H1 (cell line): ENCODE measurements around the gene ICAM3. TPM values are rescaled to one million over a fixed set of nuclear protein-coding genes. Genes with fewer than 3 reads are reported as not detected.
A peak's percentile ranks its signal among the peaks of the same experiment; 100 is the strongest.

Source experiments
- CTCF ChIA-PET: fragments of 300-600 bp; sonication (Branson Sonifier 250); formaldehyde crosslinking; loops from one replicate; lab custom pipeline; 2021; ENCODE audit not compliant: partially characterized antibody; lab: Charles Lee
- POLR2A ChIA-PET: fragments of 300-600 bp; sonication (Branson Sonifier 250); formaldehyde crosslinking; loops from one replicate; lab custom pipeline; 2021; ENCODE audit warnings: inconsistent platforms; ENCODE audit not compliant: partially characterized antibody; lab: Charles Lee
- DNase-seq, 2 experiments: peaks; one replicate each; pipeline versions ENCODE4 v3.0.0 to v3.0.0-alpha.2; 2010 to 2022; ENCODE audit warnings: low spot score in 2 of 2, low read depth in 1 of 2, mixed read lengths in 1 of 2
- FAIRE-seq: peaks from 2 replicates; lab custom pipeline; 2011; peaks lifted over from hg19 to GRCh38; lab: Jason Lieb, UNC
- H2AFZ ChIP-seq: 2 replicates; pipeline ENCODE4 v1.8.1; 2012; ENCODE audit warnings: low read length, inconsistent platforms
- H2AK5ac ChIP-seq: 2 replicates; pipeline ENCODE4 v1.6.1; 2013; ENCODE audit warnings: low read depth, low read length
- H2BK120ac ChIP-seq: replicated peaks from 2 replicates; pipeline ENCODE3; 2013; ENCODE audit warnings: low read depth, low read length, inconsistent platforms
- H2BK12ac ChIP-seq: 2 replicates; pipeline ENCODE4 v1.6.1; 2013; ENCODE audit warnings: low read depth, low read length
- H2BK15ac ChIP-seq: 2 replicates; pipeline ENCODE4 v1.6.1; 2013; ENCODE audit warnings: low read length
- H2BK20ac ChIP-seq: 2 replicates; pipeline ENCODE4 v1.6.1; 2013; ENCODE audit warnings: low read length
- H2BK5ac ChIP-seq: 2 replicates; pipeline ENCODE4 v1.6.1; 2013; ENCODE audit warnings: low read depth, low read length
- H3K14ac ChIP-seq: 2 replicates; pipeline ENCODE4 v1.6.1; 2013; ENCODE audit warnings: inconsistent platforms; ENCODE audit not compliant: insufficient read length
- H3K18ac ChIP-seq: 2 replicates; pipeline ENCODE4 v1.6.1; 2013; ENCODE audit warnings: low read length; ENCODE audit errors: extremely low read depth
- H3K23ac ChIP-seq: 2 replicates; pipeline ENCODE4 v1.6.1; 2013; ENCODE audit warnings: inconsistent platforms; ENCODE audit not compliant: insufficient read length
- H3K23me2 ChIP-seq: 2 replicates; pipeline ENCODE4 v1.6.1; 2013; ENCODE audit warnings: low read depth, low read length
- H3K27ac ChIP-seq: 2 replicates; pipeline ENCODE4 v1.6.1; 2011; ENCODE audit warnings: low read depth, low read length, inconsistent platforms
- H3K27me3 ChIP-seq, 4 experiments: replicated peaks in 1 of 4; 1 replicate in 1 of 4; 2 replicates in 3 of 4; pipeline versions ENCODE4 v1.6.1 to v1.8.1; 2011 to 2013; ENCODE audit warnings: low read length in 3 of 4, mild to moderate bottlenecking in 3 of 4, inconsistent platforms in 2 of 4, mixed read lengths in 2 of 4, moderate library complexity in 1 of 4; ENCODE audit not compliant: control insufficient read depth in 3 of 4, insufficient read depth in 3 of 4; ENCODE audit errors: extremely low read depth in 1 of 4
- H3K36me3 ChIP-seq, 4 experiments: 2 replicates each; pipeline versions ENCODE4 v1.6.1 to v1.8.1; 2011 to 2013; ENCODE audit warnings: mild to moderate bottlenecking in 4 of 4, low read length in 3 of 4, moderate library complexity in 2 of 4, control low read depth in 1 of 4, inconsistent platforms in 1 of 4; ENCODE audit not compliant: insufficient read depth in 4 of 4, control insufficient read depth in 2 of 4
- H3K4ac ChIP-seq: replicated peaks from 2 replicates; pipeline ENCODE3; 2013; ENCODE audit warnings: low read length, low read depth, mixed read lengths, inconsistent platforms; ENCODE audit not compliant: insufficient read length
- H3K4me1 ChIP-seq, 4 experiments: replicated peaks in 1 of 4; 1 replicate in 1 of 4; 2 replicates in 3 of 4; pipeline versions ENCODE4 v1.6.1 to v1.8.1; 2011 to 2013; ENCODE audit warnings: low read length in 3 of 4, inconsistent platforms in 2 of 4, mixed read lengths in 1 of 4; ENCODE audit not compliant: insufficient read depth in 4 of 4, control insufficient read depth in 3 of 4
- H3K4me2 ChIP-seq, 2 experiments: 2 replicates each; pipeline versions ENCODE4 v1.6.1 to v1.8.1; 2011 to 2013; ENCODE audit warnings: low read depth in 2 of 2, low read length in 2 of 2, control low read depth in 1 of 2, inconsistent platforms in 1 of 2, mild to moderate bottlenecking in 1 of 2; ENCODE audit not compliant: insufficient read depth in 1 of 2
- H3K4me3 ChIP-seq, 4 experiments: fragments of 200-600, 300-600 bp in 1 of 4; sonication (generic), shearing (Covaris generic), sonication (Bioruptor Twin) in 1 of 4; 2 replicates each; pipeline versions ENCODE4 v1.5.1 to v1.8.1; 2011 to 2016; ENCODE audit warnings: low read length in 4 of 4, low read depth in 3 of 4, control low read depth in 2 of 4, inconsistent platforms in 2 of 4, mild to moderate bottlenecking in 2 of 4, mixed read lengths in 1 of 4, moderate library complexity in 1 of 4; ENCODE audit not compliant: insufficient read depth in 2 of 4; ENCODE audit errors: extremely low read depth in 1 of 4
- H3K56ac ChIP-seq: replicated peaks from 2 replicates; pipeline ENCODE3; 2013; ENCODE audit warnings: low read depth, mild to moderate bottlenecking, mixed read lengths, low read length, inconsistent platforms; ENCODE audit not compliant: insufficient read length
- H3K79me1 ChIP-seq: 2 replicates; pipeline ENCODE4 v1.6.1; 2013; ENCODE audit warnings: low read depth, low read length, control low read depth
- H3K79me2 ChIP-seq, 2 experiments: 2 replicates each; pipeline versions ENCODE4 v1.6.1 to v1.8.1; 2012 to 2013; ENCODE audit warnings: low read length in 2 of 2, mild to moderate bottlenecking in 2 of 2, inconsistent platforms in 1 of 2; ENCODE audit not compliant: insufficient read depth in 2 of 2, control insufficient read depth in 1 of 2
- H3K9ac ChIP-seq, 4 experiments: replicated peaks in 1 of 4; 1 replicate in 1 of 4; 2 replicates in 3 of 4; pipeline versions ENCODE4 v1.6.1 to v1.8.1; 2011 to 2013; ENCODE audit warnings: low read depth in 3 of 4, low read length in 3 of 4, control low read depth in 2 of 4, mild to moderate bottlenecking in 2 of 4, moderate library complexity in 2 of 4, inconsistent platforms in 1 of 4; ENCODE audit errors: extremely low read depth in 1 of 4
- H3K9me3 ChIP-seq, 2 experiments: 2 replicates each; pipeline versions ENCODE4 v1.6.1 to v1.8.1; 2012 to 2013; ENCODE audit warnings: mild to moderate bottlenecking in 2 of 2, moderate library complexity in 2 of 2, control low read depth in 1 of 2, inconsistent platforms in 1 of 2, low read depth in 1 of 2, low read length in 1 of 2, mixed read lengths in 1 of 2; ENCODE audit not compliant: insufficient read depth in 2 of 2
- H4K20me1 ChIP-seq, 2 experiments: replicated peaks in 1 of 2; 2 replicates each; pipeline versions ENCODE3 to v1.8.1; 2011 to 2013; ENCODE audit warnings: inconsistent platforms in 2 of 2, low read length in 2 of 2, mild to moderate bottlenecking in 1 of 2; ENCODE audit not compliant: insufficient read depth in 2 of 2, control insufficient read depth in 1 of 2
- H4K5ac ChIP-seq: 2 replicates; pipeline ENCODE4 v1.6.1; 2013; ENCODE audit warnings: low read length, low read depth, mixed read lengths, inconsistent platforms; ENCODE audit not compliant: insufficient read length
- H4K8ac ChIP-seq: 2 replicates; pipeline ENCODE4 v1.8.0; 2013; ENCODE audit warnings: mild to moderate bottlenecking, moderate library complexity, low read length, inconsistent platforms; ENCODE audit not compliant: insufficient read depth; ENCODE audit errors: extremely low read depth
- H4K91ac ChIP-seq: replicated peaks from 2 replicates; pipeline ENCODE3; 2013; ENCODE audit warnings: low read length, mixed read lengths, inconsistent platforms; ENCODE audit not compliant: insufficient read length
- CREB1 ChIP-seq: IDR thresholded peaks from 2 replicates; pipeline ENCODE4 v1.6.1; 2012; ENCODE audit warnings: inconsistent platforms
- GTF2F1 ChIP-seq: IDR thresholded peaks from 2 replicates; pipeline ENCODE4 v1.6.1; 2012; ENCODE audit warnings: low read depth, low read length, improper control_type of control experiment, borderline replicate concordance
- HDAC6 ChIP-seq: IDR thresholded peaks from one replicate; pipeline ENCODE4 v1.7.1; 2012; ENCODE audit warnings: low read depth, mild to moderate bottlenecking, inconsistent platforms, low read length, moderate library complexity
- JUND ChIP-seq: IDR thresholded peaks from 2 replicates; pipeline ENCODE4 v1.6.1; 2011; ENCODE audit warnings: mild to moderate bottlenecking, improper control_type of control experiment, low read length
- NRF1 ChIP-seq: IDR thresholded peaks from 2 replicates; pipeline ENCODE4 v1.6.1; 2011; ENCODE audit warnings: mild to moderate bottlenecking, low read depth, low read length, improper control_type of control experiment
- POLR2AphosphoS5 ChIP-seq: IDR thresholded peaks from 2 replicates; pipeline ENCODE4 v1.6.1; 2011; ENCODE audit warnings: low read depth, low read length
- SIN3A ChIP-seq, 2 experiments: IDR thresholded peaks in 1 of 2; conservative IDR thresholded peaks in 1 of 2; 2 replicates each; pipeline ENCODE4 v1.6.1; 2011 to 2012; ENCODE audit warnings: low read length in 2 of 2, improper control_type of control experiment in 1 of 2, low read depth in 1 of 2, mild to moderate bottlenecking in 1 of 2
- SIX5 ChIP-seq: IDR thresholded peaks from 2 replicates; pipeline ENCODE4 v1.6.1; 2011; ENCODE audit warnings: mild to moderate bottlenecking, low read depth, low read length
- SP1 ChIP-seq: IDR thresholded peaks from 2 replicates; pipeline ENCODE4 v1.6.1; 2011; ENCODE audit warnings: low read depth, low read length
- SP2 ChIP-seq: IDR thresholded peaks from 2 replicates; pipeline ENCODE4 v1.6.1; 2012; ENCODE audit warnings: mild to moderate bottlenecking, low read length, inconsistent platforms
- TCF12 ChIP-seq: IDR thresholded peaks from 2 replicates; pipeline ENCODE4 v1.6.1; 2011; ENCODE audit warnings: low read depth, mild to moderate bottlenecking, low read length
- WGBS, 2 experiments: shearing (Covaris generic) in 1 of 2; methylation state at CpG; one replicate each; pipeline versions ENCODE4 v1.1.6 to v1.1.7; 2013 to 2015; ENCODE audit warnings: low lambda C conversion rate in 2 of 2, mixed read lengths in 2 of 2, inconsistent platforms in 1 of 2, low coverage in 1 of 2, missing lambda C conversion rate in 1 of 2; ENCODE audit not compliant: insufficient replicate concordance in 2 of 2, insufficient coverage in 1 of 2, insufficient read length in 1 of 2; ENCODE audit errors: extremely low coverage in 1 of 2, missing lambda C conversion rate in 1 of 2; 5-methylcytosine and 5-hydroxymethylcytosine counted together
- polyA plus RNA-seq, 7 experiments: library from polyadenylated mRNA; depleted of rRNA in 3 of 7; stranded (reverse) in 5 of 7; unstranded in 2 of 7; fragments of >200 nt in 5 of 7; fragments of 200-250 nt in 2 of 7; gene quantifications; 1 replicate in 5 of 7; 2 replicates in 1 of 7; 4 replicates in 1 of 7; pipeline versions ENCODE4 v1.2.1 to v1.2.3, GENCODE V29; 2011 to 2013; ENCODE audit warnings: missing spikeins in 2 of 7, mixed read lengths in 2 of 7
- total RNA-seq: library from RNA; stranded (reverse); fragmentation: NEBNext Ultra II Directional; extraction: Animal tissue kit (Norgen Biotek cat#: 25700); gene quantifications from 2 replicates; pipeline ENCODE4 v1.2.1, GENCODE V29; 2021
- TF ChIP-seq, protein P1 (sequence below): IDR thresholded peaks from 2 replicates; pipeline ENCODE4 v1.6.1; 2012; ENCODE audit warnings: inconsistent platforms

The ICAM3 gene
- total and polyA plus RNA-seq, 2 of the 8 experiments (the other 6 are each of a cell fraction or from before 2014, with no cell fraction given) = 15.4 to 16.5 TPM

DNA sequence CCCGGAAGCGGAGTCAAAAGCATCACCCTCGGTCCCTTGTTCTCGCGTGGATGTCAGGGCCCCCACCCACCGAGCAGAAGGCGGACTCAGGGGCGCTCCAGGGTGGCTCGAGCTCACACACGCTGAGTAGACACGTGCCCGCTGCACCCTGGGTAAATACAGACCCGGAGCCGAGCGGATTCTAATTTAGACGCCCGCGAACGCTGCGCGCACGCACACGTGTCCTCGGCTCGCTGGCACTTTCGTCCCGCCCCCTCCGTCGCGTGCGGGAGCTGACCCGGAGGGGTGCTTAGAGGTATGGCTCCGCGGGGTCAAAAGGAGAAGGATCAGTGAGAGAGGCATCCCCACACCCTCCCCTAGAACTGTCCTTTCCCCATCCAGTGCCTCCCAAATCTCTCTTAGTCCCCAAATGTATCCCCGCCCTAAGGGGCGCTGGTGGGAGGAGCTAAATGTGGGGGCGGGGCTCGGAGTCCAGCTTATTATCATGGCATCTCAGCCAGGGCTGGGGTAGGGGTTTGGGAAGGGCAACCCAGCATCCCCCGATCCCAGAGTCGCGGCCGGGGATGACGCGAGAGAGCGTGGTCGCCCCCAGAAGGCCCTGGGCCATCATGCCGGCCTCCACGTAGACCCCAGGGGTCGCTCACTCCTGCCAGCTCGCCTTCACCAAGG, 50.1 kb downstream of the ICAM3 start:
- Histone ChIP-seq H3K79me2 (no peaks in the 10 kb centered on the region), H3K79me1 (no peaks in the 10 kb centered on the region), H4K8ac (peak overlapping the region; percentile 72), H4K20me1 (peaks cover 0 to 20% of the 10 kb centered on the region in 2 experiments), H3K4me3 (peak overlapping the region; percentile 38 to 67 (median 60)), H3K14ac (no peak overlapping the region), H2BK12ac (no peak overlapping the region), H2BK20ac (no peak overlapping the region), H3K23ac (no peak overlapping the region), H3K4me2 (peak overlapping the region; percentile 81 to 100), H2AFZ (no peak overlapping the region; the same call in 1 of the 2 replicates), H3K18ac (no peak overlapping the region; the same call in 1 of the 2 replicates), H4K5ac (no peak overlapping the region), H3K9ac (no peak overlapping the region), H3K36me3 (no peaks in the 10 kb centered on the region), H3K23me2 (peaks cover 31% of the 10 kb centered on the region; the same call in 1 of the 2 replicates), H3K27ac (no peak overlapping the region), H3K4me1 (peaks cover 0 to 43% (median 22%) of the 10 kb centered on the region in 4 experiments; a peak in 6 of 7 replicates), H3K9me3 (no peaks in the 10 kb centered on the region), H3K4ac (no peak overlapping the region), H2BK120ac (no peak overlapping the region), H2AK5ac (no peak overlapping the region), H3K27me3 (peaks cover 52 to 74% (median 64%) of the 10 kb centered on the region in 4 experiments), H2BK5ac (no peak overlapping the region), H3K56ac (no peak overlapping the region), H2BK15ac (no peak overlapping the region), H4K91ac (no peak overlapping the region)
- DNase-seq (peak in 1 of 2 experiments; percentile 93), FAIRE-seq (no peak)
- ChIA-PET POLR2A (interaction anchor here (0.8 to 3.4 kb wide), 16 partner anchors 9 to 113 kb away, joined by 3 to 15 read pairs (median 4); partner anchors contain the start of genes FDX2, ICAM1, MRPL4 and RAVER1), CTCF (interaction anchor here (0.8 to 11.6 kb wide), 17 partner anchors 9 to 203 kb away, joined by 3 to 94 read pairs (median 5); partner anchors contain the start of genes CDC37, ICAM1, RAVER1 and ZGLP1)
- WGBS, 2 experiments = 1% methylated on average over 38 of the region's 50 CpGs; no CpG with 5 or more reads in 1 of the 2 experiments
- TF ChIP-seq SIN3A (conservative IDR thresholded peaks at IDR 0.05 in 1 of 2, IDR thresholded peaks at IDR 0.05 in 1 of 2; ENCODE audit: low read depth in 1 of 2, low read length in 2 of 2) (peak in 1 of 2 experiments; percentile 68; a peak in 2 of 4 replicates), HDAC6 (no peak), TCF12 (0 out of 2 replicates have a peak, but pooled peaks have one; percentile 33), NRF1 (no peak), JUND (0 out of 2 replicates have a peak, but pooled peaks have one; percentile 22), SP1 (0 out of 2 replicates have a peak, but pooled peaks have one; percentile 41), POLR2AphosphoS5 (peak; percentile 44), SP2 (no peak), GTF2F1 (0 out of 2 replicates have a peak, but pooled peaks have one; percentile 47), SIX5 (no peak), CREB1 (peak; percentile 93)
- TF ChIP-seq, protein P1, sequence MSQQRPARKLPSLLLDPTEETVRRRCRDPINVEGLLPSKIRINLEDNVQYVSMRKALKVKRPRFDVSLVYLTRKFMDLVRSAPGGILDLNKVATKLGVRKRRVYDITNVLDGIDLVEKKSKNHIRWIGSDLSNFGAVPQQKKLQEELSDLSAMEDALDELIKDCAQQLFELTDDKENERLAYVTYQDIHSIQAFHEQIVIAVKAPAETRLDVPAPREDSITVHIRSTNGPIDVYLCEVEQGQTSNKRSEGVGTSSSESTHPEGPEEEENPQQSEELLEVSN = peak; percentile 88
